Endothelial cell of umbilical vein (primary cell): ENCODE data around the gene KRT81. TPM values are rescaled to one million over a fixed set of nuclear protein-coding genes. Genes with fewer than 3 reads are reported as not detected.
"Not testable (repeated sequence)": the region's sequence is repeated elsewhere in the genome, so short reads cannot be mapped to it uniquely, and the experiment has no call there.

ENCODE experiments used
- BruUV-seq: library from RNA; stranded (reverse); fragments of 400-500 nt; replicated peaks from 2 replicates; lab custom pipeline; 2021; lab: Mats Ljungman, UMichigan
- CTCF ChIA-PET: fragments of 300-600, 350-600 bp; sonication (Branson Sonifier 250); formaldehyde crosslinking; loops from one replicate; lab custom pipeline; 2021; ENCODE audit warnings: antibody characterized with exemption, inconsistent platforms; lab: Charles Lee
- POLR2A ChIA-PET: fragments of 300-600, 350-600 bp; sonication (Branson Sonifier 250); formaldehyde crosslinking; loops from one replicate; lab custom pipeline; 2021; ENCODE audit warnings: antibody characterized with exemption, inconsistent platforms; lab: Charles Lee
- DNase-seq: peaks from one replicate; pipeline ENCODE4 v3.0.0-alpha.2; 2011; ENCODE audit warnings: low read depth, low spot score
- FAIRE-seq: peaks from 2 replicates; lab custom pipeline; 2011; peaks lifted over from hg19 to GRCh38; lab: Jason Lieb, UNC
- H2AFZ ChIP-seq: 2 replicates; pipeline ENCODE4 v1.6.0; 2012; ENCODE audit warnings: low read depth, low read length, control low read depth, inconsistent platforms
- H3K27ac ChIP-seq: 2 replicates; pipeline ENCODE4 v1.5.1; 2011; ENCODE audit warnings: low read depth, mild to moderate bottlenecking, control low read depth, low read length, moderate library complexity; ENCODE audit not compliant: insufficient read depth
- H3K27me3 ChIP-seq, 2 experiments: 2 replicates each; pipeline versions ENCODE4 v1.6.0 to v1.6.1; 2011; ENCODE audit warnings: low read length in 2 of 2, mixed read lengths in 1 of 2; ENCODE audit not compliant: control insufficient read depth in 2 of 2, insufficient read depth in 2 of 2
- H3K36me3 ChIP-seq, 2 experiments: 2 replicates in 1 of 2; 3 replicates in 1 of 2; pipeline ENCODE4 v1.5.1; 2011; ENCODE audit warnings: low read length in 2 of 2, mild to moderate bottlenecking in 1 of 2, moderate library complexity in 1 of 2; ENCODE audit not compliant: control insufficient read depth in 2 of 2, insufficient read depth in 2 of 2; ENCODE audit errors: extremely low read depth in 1 of 2
- H3K4me1 ChIP-seq: 3 replicates; pipeline ENCODE4 v1.5.1; 2011; ENCODE audit warnings: mild to moderate bottlenecking, low read length; ENCODE audit not compliant: control insufficient read depth, insufficient read depth; ENCODE audit errors: extremely low read depth
- H3K4me2 ChIP-seq: 2 replicates; pipeline ENCODE4 v1.6.1; 2011; ENCODE audit warnings: low read length, control low read depth, mixed read lengths; ENCODE audit not compliant: insufficient read depth
- H3K4me3 ChIP-seq, 3 experiments: fragments of 200-600 bp in 1 of 3; sonication (generic), shearing (Covaris generic) in 1 of 3; replicated peaks in 1 of 3; 2 replicates each; pipeline ENCODE4 v1.5.1; 2011 to 2016; ENCODE audit warnings: control low read depth in 3 of 3, low read length in 3 of 3, mild to moderate bottlenecking in 2 of 3, inconsistent platforms in 1 of 3, low read depth in 1 of 3, moderate library complexity in 1 of 3; ENCODE audit not compliant: insufficient read depth in 1 of 3
- H3K79me2 ChIP-seq: 2 replicates; pipeline ENCODE4 v1.6.0; 2012; ENCODE audit warnings: low read length, inconsistent platforms; ENCODE audit not compliant: control insufficient read depth, insufficient read depth
- H3K9ac ChIP-seq: replicated peaks from 2 replicates; pipeline ENCODE3; 2011; ENCODE audit warnings: low read length, control low read depth; ENCODE audit not compliant: insufficient read depth; ENCODE audit errors: extremely low read depth
- H3K9me1 ChIP-seq: replicated peaks from 3 replicates; pipeline ENCODE4 v1.6.0; 2011; ENCODE audit warnings: mild to moderate bottlenecking, low read length; ENCODE audit not compliant: control insufficient read depth, insufficient read depth; ENCODE audit errors: extremely low read depth
- H3K9me3 ChIP-seq: replicated peaks from 2 replicates; pipeline ENCODE4 v1.5.1; 2012; ENCODE audit warnings: low read length, inconsistent platforms; ENCODE audit not compliant: control insufficient read depth, insufficient read depth
- H4K20me1 ChIP-seq: replicated peaks from 2 replicates; pipeline ENCODE3; 2011; ENCODE audit warnings: mild to moderate bottlenecking, low read length; ENCODE audit not compliant: control insufficient read depth, insufficient read depth; ENCODE audit errors: extremely low read depth
- CTCF ChIP-seq, 2 donors: IDR thresholded peaks; 1 replicate in 1 of 2; 2 replicates in 1 of 2; pipeline ENCODE4 v1.5.1; 2011; ENCODE audit warnings: low read length in 2 of 2, mild to moderate bottlenecking in 2 of 2, moderate library complexity in 2 of 2, control low read depth in 1 of 2, inconsistent platforms in 1 of 2, low read depth in 1 of 2; ENCODE audit not compliant: insufficient read depth in 1 of 2; ENCODE audit errors: extremely low read depth in 1 of 2
- EZH2 ChIP-seq: IDR thresholded peaks from 2 replicates; pipeline ENCODE4 v1.6.1; 2012; ENCODE audit warnings: borderline replicate concordance, low read depth, mild to moderate bottlenecking, moderate library complexity, low read length, inconsistent platforms; ENCODE audit not compliant: severe bottlenecking
- FOS ChIP-seq: IDR thresholded peaks from 2 replicates; pipeline ENCODE4 v1.6.1; 2011; ENCODE audit warnings: mild to moderate bottlenecking, low read length, moderate library complexity, borderline replicate concordance; ENCODE audit not compliant: insufficient read depth
- GATA2 ChIP-seq: IDR thresholded peaks from 2 replicates; pipeline ENCODE4 v1.7.0; 2011; ENCODE audit warnings: low read depth, mild to moderate bottlenecking, moderate library complexity, mixed read lengths, low read length; ENCODE audit not compliant: insufficient read length, insufficient read depth
- JUN ChIP-seq: IDR thresholded peaks from 2 replicates; pipeline ENCODE4 v1.6.1; 2011; ENCODE audit warnings: borderline replicate concordance, low read depth; ENCODE audit not compliant: insufficient read length, insufficient read depth
- MYC ChIP-seq: IDR thresholded peaks from one replicate; pipeline ENCODE4 v1.6.1; 2011; ENCODE audit warnings: mild to moderate bottlenecking, low read depth, low read length
- POLR2A ChIP-seq: IDR thresholded peaks from 2 replicates; pipeline ENCODE4 v1.6.1; 2012; ENCODE audit warnings: low read depth, mild to moderate bottlenecking, control low read depth, low read length
- POLR2AphosphoS5 ChIP-seq: IDR thresholded peaks from 2 replicates; pipeline ENCODE4 v1.6.1; 2012; ENCODE audit warnings: low read depth, mild to moderate bottlenecking, control low read depth, low read length, moderate library complexity; ENCODE audit not compliant: insufficient read depth
- dilution Hi-C: fragments of 300-500 bp; cut with MboI; formaldehyde crosslinking; loops from one replicate; pipeline ENCODE4 v1.15.0; 2019; ENCODE audit warnings: low sequenced_read_pairs; ENCODE audit not compliant: extremely low pct_ligation_motif_present
- intact Hi-C: fragments of 100-400 bp; cut with micrococcal nuclease; formaldehyde crosslinking; loops from one replicate; pipeline ENCODE4 v1.10.0; 2022
- polyA plus RNA-seq, 4 experiments: library from polyadenylated mRNA; depleted of rRNA in 3 of 4; stranded (reverse) in 3 of 4; unstranded in 1 of 4; fragments of >200 nt; gene quantifications; 2 replicates each; pipeline versions ENCODE4 v1.2.1 to v1.2.3, GENCODE V29; 2011 to 2012; ENCODE audit warnings: missing spikeins in 1 of 4
- total RNA-seq: library from RNA; stranded (reverse); gene quantifications from 2 replicates; pipeline ENCODE4 v1.2.3, GENCODE V29; 2021
- TF ChIP-seq, protein P1 (sequence below): IDR thresholded peaks from 2 replicates; pipeline ENCODE4 v1.6.1; 2011; ENCODE audit not compliant: insufficient read depth, insufficient read length

Gene KRT81
- total and polyA plus RNA-seq, 2 donors (not counting 3 experiments of a cell fraction or from before 2014, with no cell fraction given): not detected

- no peaks in the 10 kb centered on the region for H3K79me2 ChIP-seq
- CTCF ChIA-PET: interaction anchor here (0.8 to 2.9 kb wide), 7 partner anchors 9 to 577 kb away, joined by 3 to 15 read pairs (median 4); no protein-coding TSS in a partner anchor
- intact Hi-C loops (loop anchor here (5.0 kb wide), 1 partner anchor 528 kb away; no protein-coding TSS in a partner anchor), dilution Hi-C loops (no loop called here)
- DNase-seq (no peak), FAIRE-seq (no peak)
- H3K9ac ChIP-seq: no peak overlapping the region
- H2AFZ ChIP-seq: no peak overlapping the region
- H3K27me3 ChIP-seq: peaks cover 35 to 44% of the 10 kb centered on the region in 2 experiments
- TF ChIP-seq GATA2 (no peak), POLR2AphosphoS5 (no peak), EZH2 (no peak), MYC (no peak), JUN (no peak), FOS (no peak), POLR2A (no peak), CTCF (IDR thresholded peaks at IDR 0.05; ENCODE audit: extremely low read depth in 1 of 2, insufficient read depth in 1 of 2, low read depth in 1 of 2, low read length in 2 of 2) (no peak)
- TF ChIP-seq, protein P1, sequence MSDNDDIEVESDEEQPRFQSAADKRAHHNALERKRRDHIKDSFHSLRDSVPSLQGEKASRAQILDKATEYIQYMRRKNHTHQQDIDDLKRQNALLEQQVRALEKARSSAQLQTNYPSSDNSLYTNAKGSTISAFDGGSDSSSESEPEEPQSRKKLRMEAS: no peak
- no peak overlapping the region for H3K4me3 ChIP-seq
- H4K20me1 ChIP-seq: no peaks in the 10 kb centered on the region
- H3K4me1 ChIP-seq: no peaks in the 10 kb centered on the region
- H3K9me1 ChIP-seq: no peaks in the 10 kb centered on the region
- no peak overlapping the region for H3K27ac ChIP-seq
- no peaks in the 10 kb centered on the region for H3K9me3 ChIP-seq
- no peaks in the 10 kb centered on the region for H3K36me3 ChIP-seq
- POLR2A ChIA-PET: no interaction called here
- no TSS peak for BruUV-seq
- H3K4me2 ChIP-seq: no peak overlapping the region
Measured at GRCh38 chr12:52293926-52294325, 2.6 kb upstream of the KRT81 start.

DNA sequence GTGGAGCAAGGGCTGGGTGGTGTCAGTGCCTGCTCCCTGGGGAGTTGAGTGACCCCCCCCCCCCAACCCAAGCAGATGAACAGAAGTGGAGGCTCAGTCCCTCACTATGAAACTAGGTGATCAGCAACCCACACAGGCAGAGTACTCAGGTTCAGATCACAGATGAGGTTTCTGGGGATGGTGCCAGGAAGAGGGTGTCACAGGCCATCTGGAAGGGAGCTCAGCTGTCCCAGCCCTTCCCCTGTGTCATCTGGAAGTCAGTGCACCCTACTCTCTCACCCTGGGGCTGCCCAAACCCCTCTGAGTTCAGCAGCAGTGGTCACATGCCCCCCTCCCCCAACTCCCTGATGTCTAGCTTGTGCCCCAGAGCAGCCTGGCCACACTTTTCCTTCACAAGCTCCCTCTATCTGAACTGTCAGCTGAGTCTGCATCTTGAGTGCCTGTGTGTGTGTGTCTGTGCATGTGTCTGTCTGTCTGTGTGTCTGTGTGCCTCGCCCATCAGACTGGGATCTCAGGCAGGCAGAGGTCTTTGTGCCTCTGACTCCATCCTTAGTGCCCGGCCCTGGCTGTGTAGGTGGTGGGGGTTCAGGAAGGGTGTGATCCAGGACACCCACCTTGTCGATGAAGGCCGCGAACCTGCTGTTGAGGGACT is 725 bp downstream of the KRT81 start:
- H2AFZ ChIP-seq, CTCF ChIA-PET, dilution Hi-C loops: not testable (repeated sequence)

More for the DNA sequence above, 725 bp downstream of the KRT81 start:
- H3K9me1 ChIP-seq, DNase-seq, H3K4me1 ChIP-seq, H3K4me2 ChIP-seq, H4K20me1 ChIP-seq, H3K36me3 ChIP-seq, H3K27ac ChIP-seq, FAIRE-seq, H3K4me3 ChIP-seq, POLR2A ChIA-PET, H3K9ac ChIP-seq, H3K9me3 ChIP-seq, H3K79me2 ChIP-seq, BruUV-seq: not testable (repeated sequence)
- H3K27me3 ChIP-seq: peaks cover 20 to 31% of the 10 kb centered on the region in 2 experiments
- intact Hi-C loops: loop anchor here (5.0 kb wide), 1 partner anchor 532 kb away; no protein-coding TSS in a partner anchor
